MM.1S (cell line): Measurements from ENCODE around the gene CTNNA3.

Source experiments
- DNase-seq: peaks from one replicate; pipeline ENCODE4 v3.0.0-alpha.2; 2015
- H2AFZ ChIP-seq: fragments of 300-600 bp; sonication (generic); 2 replicates; pipeline ENCODE4 v1.6.0; 2016; ENCODE audit warnings: antibody characterized with exemption, low read length
- H3F3A ChIP-seq: fragments of 300-600 bp; sonication (generic); 2 replicates; pipeline ENCODE4 v1.6.1; 2016; ENCODE audit warnings: mild to moderate bottlenecking, antibody characterized with exemption, low read length, moderate library complexity, mixed read lengths; ENCODE audit not compliant: insufficient read depth
- H3K27ac ChIP-seq: fragments of 300-600 bp; sonication (generic); 2 replicates; pipeline ENCODE4 v1.5.1; 2016; ENCODE audit warnings: mild to moderate bottlenecking, low read length
- H3K27me3 ChIP-seq: fragments of 300-600 bp; sonication (generic); replicated peaks from 2 replicates; pipeline ENCODE4 v1.6.0; 2016; ENCODE audit warnings: low read length; ENCODE audit not compliant: insufficient read depth
- H3K36me3 ChIP-seq: fragments of 300-600 bp; sonication (generic); replicated peaks from 2 replicates; pipeline ENCODE4 v1.6.1; 2016; ENCODE audit warnings: mild to moderate bottlenecking, low read length, mixed read lengths; ENCODE audit not compliant: insufficient read depth
- H3K4me1 ChIP-seq: fragments of 300-600 bp; sonication (generic); 2 replicates; pipeline ENCODE4 v1.6.1; 2016; ENCODE audit warnings: low read length, mixed read lengths
- H3K4me2 ChIP-seq: fragments of 300-600 bp; sonication (generic); 2 replicates; pipeline ENCODE4 v1.6.0; 2016; ENCODE audit warnings: low read depth, low read length
- H3K4me3 ChIP-seq: fragments of 300-600 bp; sonication (generic); 2 replicates; pipeline ENCODE4 v1.5.1; 2016; ENCODE audit warnings: low read length, mixed read lengths
- H3K79me2 ChIP-seq: fragments of 300-600 bp; sonication (generic); 2 replicates; pipeline ENCODE4 v1.6.1; 2016; ENCODE audit warnings: mixed run types, low read length, mixed read lengths
- H3K9ac ChIP-seq: fragments of 300-600 bp; sonication (generic); 2 replicates; pipeline ENCODE4 v1.6.1; 2016; ENCODE audit warnings: low read length, mixed read lengths
- H3K9me2 ChIP-seq: fragments of 300-600 bp; sonication (generic); replicated peaks from 2 replicates; pipeline ENCODE4 v1.6.1; 2016; ENCODE audit warnings: mild to moderate bottlenecking, low read length, mixed read lengths; ENCODE audit not compliant: insufficient read depth
- H3K9me3 ChIP-seq: fragments of 300-600 bp; sonication (generic); replicated peaks from 2 replicates; pipeline ENCODE4 v1.6.1; 2016; ENCODE audit warnings: mild to moderate bottlenecking, low read length, mixed read lengths; ENCODE audit not compliant: insufficient read depth
- H4K20me1 ChIP-seq: fragments of 300-600 bp; sonication (generic); 2 replicates; pipeline ENCODE4 v1.6.1; 2016; ENCODE audit warnings: mild to moderate bottlenecking, low read length, moderate library complexity, mixed read lengths; ENCODE audit not compliant: insufficient read depth
- CTCF ChIP-seq: fragments of 300-600 bp; sonication (generic); IDR thresholded peaks from 2 replicates; pipeline ENCODE4 v1.5.1; 2016; ENCODE audit warnings: antibody characterized with exemption, low read length, mixed read lengths
- EZH2 ChIP-seq: fragments of 300-600 bp; sonication (generic); optimal IDR thresholded peaks from 2 replicates; pipeline ENCODE3; 2017; ENCODE audit warnings: low read depth, mild to moderate bottlenecking, antibody characterized with exemption, low read length, mixed read lengths
- EZH2phosphoT487 ChIP-seq: fragments of 300-600 bp; sonication (generic); IDR thresholded peaks from 2 replicates; pipeline ENCODE4 v1.6.1; 2018; ENCODE audit warnings: antibody characterized with exemption, low read length

The CTNNA3 gene

DNA sequence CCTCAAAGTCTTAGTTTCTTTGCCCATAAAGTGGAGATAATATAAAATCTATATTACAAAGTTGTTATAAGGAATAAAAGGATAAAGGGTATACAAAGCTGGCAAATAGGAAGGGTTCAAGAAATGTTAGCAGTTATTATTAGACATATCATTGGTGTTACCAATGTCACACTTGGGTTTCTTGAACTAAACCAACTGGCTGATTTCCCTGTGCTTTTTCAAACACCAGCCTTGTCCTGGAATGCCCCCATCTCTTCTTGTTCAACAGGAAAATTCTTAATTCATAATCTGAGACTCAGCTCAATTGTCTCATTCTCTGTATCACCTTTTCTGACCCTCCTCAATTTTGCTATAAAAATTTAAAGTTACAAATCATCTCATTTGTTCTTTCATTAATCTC, 913.9 kb downstream of the CTNNA3 start:
- Histone ChIP-seq H3K4me2 (no peak overlapping the region), H3K4me3 (no peak overlapping the region), H3F3A (no peaks in the 10 kb centered on the region), H3K9me3 (no peaks in the 10 kb centered on the region), H4K20me1 (no peaks in the 10 kb centered on the region), H2AFZ (no peak overlapping the region), H3K4me1 (no peaks in the 10 kb centered on the region), H3K9ac (no peak overlapping the region), H3K27ac (no peak overlapping the region), H3K27me3 (no peaks in the 10 kb centered on the region), H3K79me2 (no peaks in the 10 kb centered on the region), H3K36me3 (no peaks in the 10 kb centered on the region), H3K9me2 (no peaks in the 10 kb centered on the region)
- TF ChIP-seq CTCF (no peak), EZH2phosphoT487 (no peak), EZH2 (no peak)
- no peak for DNase-seq

DNA sequence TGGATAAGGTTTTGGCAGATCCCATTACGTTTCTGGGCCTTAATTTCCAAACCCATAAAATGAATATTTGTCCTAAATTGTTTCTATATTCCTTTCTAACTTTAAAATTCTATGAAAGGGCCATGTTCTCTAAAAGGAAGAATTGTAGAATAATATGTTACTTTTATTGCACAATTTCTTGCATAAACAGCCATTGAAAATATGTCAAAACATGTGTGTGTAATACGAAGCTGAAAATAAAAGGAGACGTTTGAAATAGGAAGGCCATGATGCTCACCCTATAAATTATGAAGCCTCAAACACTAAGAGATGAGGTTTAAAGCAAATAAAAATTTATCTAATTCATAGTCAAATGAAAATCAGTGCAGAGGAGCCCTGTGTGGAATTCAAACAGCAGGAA, 915.2 kb downstream of the CTNNA3 start:
- TF ChIP-seq CTCF (no peak), EZH2phosphoT487 (no peak), EZH2 (no peak)
- H3K36me3 ChIP-seq: no peaks in the 10 kb centered on the region
- H4K20me1 ChIP-seq: no peaks in the 10 kb centered on the region
- no peaks in the 10 kb centered on the region for H3K4me1 ChIP-seq
- no peaks in the 10 kb centered on the region for H3K9me2 ChIP-seq
- no peak overlapping the region for H3K4me3 ChIP-seq
- H3K4me2 ChIP-seq: no peak overlapping the region
- DNase-seq: no peak
- H3F3A ChIP-seq: no peaks in the 10 kb centered on the region
- no peak overlapping the region for H2AFZ ChIP-seq
- H3K9ac ChIP-seq: no peak overlapping the region
- no peaks in the 10 kb centered on the region for H3K79me2 ChIP-seq
- H3K9me3 ChIP-seq: no peaks in the 10 kb centered on the region
- no peaks in the 10 kb centered on the region for H3K27me3 ChIP-seq
- H3K27ac ChIP-seq: no peak overlapping the region

GRCh38 chr10:66778351-66778750, 917.6 kb downstream of the CTNNA3 start:
- no peak for TF ChIP-seq EZH2
- TF ChIP-seq EZH2phosphoT487: no peak
- no peak for TF ChIP-seq CTCF
- Histone ChIP-seq H2AFZ (no peak overlapping the region), H3K9ac (no peak overlapping the region), H3K27me3 (no peaks in the 10 kb centered on the region), H3K79me2 (no peaks in the 10 kb centered on the region), H3F3A (no peaks in the 10 kb centered on the region), H3K9me2 (no peaks in the 10 kb centered on the region), H3K27ac (no peak overlapping the region), H4K20me1 (no peaks in the 10 kb centered on the region), H3K4me1 (no peaks in the 10 kb centered on the region), H3K9me3 (no peaks in the 10 kb centered on the region), H3K36me3 (no peaks in the 10 kb centered on the region), H3K4me3 (no peak overlapping the region), H3K4me2 (no peak overlapping the region)
- no peak for DNase-seq

GRCh38 chr10:66777665-66778064, 918.3 kb downstream of the CTNNA3 start:
- no peak overlapping the region for H3K4me2 ChIP-seq
- H3K4me1 ChIP-seq: no peaks in the 10 kb centered on the region
- H3K9ac ChIP-seq: no peak overlapping the region
- H3F3A ChIP-seq: no peaks in the 10 kb centered on the region
- no peaks in the 10 kb centered on the region for H4K20me1 ChIP-seq
- no peaks in the 10 kb centered on the region for H3K9me3 ChIP-seq
- H3K4me3 ChIP-seq: no peak overlapping the region
- no peak for TF ChIP-seq EZH2phosphoT487
- H2AFZ ChIP-seq: no peak overlapping the region
- no peaks in the 10 kb centered on the region for H3K36me3 ChIP-seq
- no peak overlapping the region for H3K27ac ChIP-seq
- H3K79me2 ChIP-seq: no peaks in the 10 kb centered on the region
- no peaks in the 10 kb centered on the region for H3K9me2 ChIP-seq
- no peak for DNase-seq
- no peaks in the 10 kb centered on the region for H3K27me3 ChIP-seq
